Keratinocyte (primary cell): ENCODE results near the gene RBP5. TPM values are rescaled to one million over a fixed set of nuclear protein-coding genes. Genes with fewer than 3 reads are reported as not detected.

Experiments
- DNase-seq: peaks from one replicate; pipeline ENCODE4 v3.0.0-alpha.2; 2011; ENCODE audit warnings: low read depth, missing footprints, low spot score
- FAIRE-seq: peaks from 2 replicates; lab custom pipeline; 2011; peaks lifted over from hg19 to GRCh38; lab: Jason Lieb, UNC
- H2AFZ ChIP-seq: 2 replicates; pipeline ENCODE4 v1.6.0; 2012; ENCODE audit warnings: low read length, control low read depth, inconsistent platforms; ENCODE audit not compliant: control insufficient read depth
- H3K27ac ChIP-seq: 2 replicates; pipeline ENCODE4 v1.5.1; 2011; ENCODE audit warnings: low read length; ENCODE audit not compliant: control insufficient read depth, insufficient read depth
- H3K27me3 ChIP-seq: 3 replicates; pipeline ENCODE4 v1.6.0; 2011; ENCODE audit warnings: low read length; ENCODE audit not compliant: control insufficient read depth, insufficient read depth; ENCODE audit errors: extremely low read depth
- H3K36me3 ChIP-seq, 2 experiments: 2 replicates in 1 of 2; 3 replicates in 1 of 2; pipeline ENCODE4 v1.5.1; 2011; ENCODE audit warnings: low read length in 2 of 2, mild to moderate bottlenecking in 1 of 2; ENCODE audit not compliant: control insufficient read depth in 2 of 2, insufficient read depth in 2 of 2; ENCODE audit errors: extremely low read depth in 1 of 2
- H3K4me1 ChIP-seq: 3 replicates; pipeline ENCODE4 v1.5.1; 2011; ENCODE audit warnings: low read length; ENCODE audit not compliant: control insufficient read depth, insufficient read depth; ENCODE audit errors: extremely low read depth
- H3K4me2 ChIP-seq: 3 replicates; pipeline ENCODE4 v1.6.0; 2011; ENCODE audit warnings: low read depth, low read length; ENCODE audit not compliant: control insufficient read depth, insufficient read depth; ENCODE audit errors: extremely low read depth
- H3K4me3 ChIP-seq, 3 experiments: fragments of 200-600 bp in 1 of 3; sonication (generic) in 1 of 3; 2 replicates in 2 of 3; 3 replicates in 1 of 3; pipeline ENCODE4 v1.5.1; 2011 to 2016; ENCODE audit warnings: low read length in 3 of 3, mild to moderate bottlenecking in 3 of 3, control low read depth in 2 of 3, inconsistent platforms in 1 of 3, low read depth in 1 of 3, mixed read lengths in 1 of 3, mixed run types in 1 of 3, moderate library complexity in 1 of 3; ENCODE audit not compliant: control insufficient read depth in 2 of 3, insufficient read depth in 2 of 3; ENCODE audit errors: extremely low read depth in 1 of 3
- H3K79me2 ChIP-seq: 2 replicates; pipeline ENCODE4 v1.6.0; 2012; ENCODE audit warnings: low read length; ENCODE audit not compliant: control insufficient read depth, insufficient read depth
- H3K9ac ChIP-seq: 3 replicates; pipeline ENCODE4 v1.6.0; 2011; ENCODE audit warnings: low read length; ENCODE audit not compliant: control insufficient read depth, insufficient read depth; ENCODE audit errors: extremely low read depth
- H3K9me1 ChIP-seq: 3 replicates; pipeline ENCODE4 v1.6.0; 2011; ENCODE audit warnings: low read length; ENCODE audit not compliant: control insufficient read depth, insufficient read depth; ENCODE audit errors: extremely low read depth
- H3K9me3 ChIP-seq: 2 replicates; pipeline ENCODE4 v1.5.1; 2012; ENCODE audit warnings: low read depth, low read length; ENCODE audit not compliant: control insufficient read depth
- H4K20me1 ChIP-seq: 3 replicates; pipeline ENCODE4 v1.6.0; 2011; ENCODE audit warnings: low read length; ENCODE audit not compliant: control insufficient read depth, insufficient read depth; ENCODE audit errors: extremely low read depth
- EZH2 ChIP-seq: IDR thresholded peaks from one replicate; pipeline ENCODE4 v1.6.1; 2012; ENCODE audit warnings: inconsistent platforms, mild to moderate bottlenecking, low read length, moderate library complexity
- dilution Hi-C: fragments of 300-500 bp; cut with MboI; formaldehyde crosslinking; loops from one replicate; pipeline ENCODE4 v1.7.0; 2020; ENCODE audit warnings: low sequenced_read_pairs; ENCODE audit not compliant: extremely low pct_ligation_motif_present
- polyA plus RNA-seq, 5 experiments: library from polyadenylated mRNA; depleted of rRNA in 3 of 5; stranded (reverse) in 3 of 5; stranded (forward) in 1 of 5; unstranded in 1 of 5; fragments of >200 nt; gene quantifications; 1 replicate in 1 of 5; 2 replicates in 3 of 5; 3 replicates in 1 of 5; pipeline versions ENCODE4 v1.2.1 to v1.2.3, GENCODE V29; 2011 to 2012; ENCODE audit warnings: missing spikeins in 2 of 5, low read depth in 1 of 5, low replicate concordance in 1 of 5
- TF ChIP-seq, protein P1 (sequence below), 3 experiments: IDR thresholded peaks in 1 of 3; conservative IDR thresholded peaks in 1 of 3; optimal IDR thresholded peaks in 1 of 3; 2 replicates in 2 of 3; 3 replicates in 1 of 3; pipeline versions ENCODE3 to v1.5.1; 2011; ENCODE audit warnings: low read length in 3 of 3, mild to moderate bottlenecking in 3 of 3, moderate library complexity in 2 of 3, control low read depth in 1 of 3, inconsistent platforms in 1 of 3; ENCODE audit not compliant: insufficient read depth in 2 of 3; ENCODE audit errors: extremely low read depth in 1 of 3

Gene RBP5
- polyA plus RNA-seq, 1 donor (not counting 4 experiments of a cell fraction or from before 2014, with no cell fraction given): not detected

DNA sequence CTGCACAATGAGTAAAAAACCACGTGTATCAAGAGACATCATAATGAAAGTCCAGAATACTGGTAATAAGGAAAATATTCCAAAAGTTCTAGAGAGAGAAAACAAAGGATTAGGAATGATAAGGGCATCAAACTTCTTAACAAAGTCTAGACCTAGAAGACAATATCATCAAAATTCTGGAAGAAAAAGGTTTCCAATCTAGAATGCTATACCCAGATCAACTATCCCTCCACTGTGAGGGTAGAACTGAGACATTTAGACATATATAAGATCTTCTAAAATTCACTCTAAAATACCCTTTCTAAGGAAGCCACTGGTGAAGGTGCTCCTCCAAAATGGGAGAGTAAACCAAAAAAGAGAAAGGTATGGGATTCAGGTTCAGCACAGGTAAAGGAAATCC, 22.6 kb downstream of the RBP5 start:
- Histone ChIP-seq H2AFZ (no peak overlapping the region), H3K9me1 (no peaks in the 10 kb centered on the region), H3K4me3 (no peak overlapping the region), H3K27ac (no peak overlapping the region), H3K9me3 (no peaks in the 10 kb centered on the region), H3K4me2 (no peak overlapping the region), H3K36me3 (peaks cover 0 to 13% of the 10 kb centered on the region in 2 experiments), H3K4me1 (peaks cover 6% of the 10 kb centered on the region), H3K27me3 (no peaks in the 10 kb centered on the region), H3K79me2 (peaks cover 34% of the 10 kb centered on the region), H3K9ac (no peak overlapping the region), H4K20me1 (peaks cover 3% of the 10 kb centered on the region)
- no peak for FAIRE-seq
- no peak for TF ChIP-seq EZH2
- TF ChIP-seq, protein P1, sequence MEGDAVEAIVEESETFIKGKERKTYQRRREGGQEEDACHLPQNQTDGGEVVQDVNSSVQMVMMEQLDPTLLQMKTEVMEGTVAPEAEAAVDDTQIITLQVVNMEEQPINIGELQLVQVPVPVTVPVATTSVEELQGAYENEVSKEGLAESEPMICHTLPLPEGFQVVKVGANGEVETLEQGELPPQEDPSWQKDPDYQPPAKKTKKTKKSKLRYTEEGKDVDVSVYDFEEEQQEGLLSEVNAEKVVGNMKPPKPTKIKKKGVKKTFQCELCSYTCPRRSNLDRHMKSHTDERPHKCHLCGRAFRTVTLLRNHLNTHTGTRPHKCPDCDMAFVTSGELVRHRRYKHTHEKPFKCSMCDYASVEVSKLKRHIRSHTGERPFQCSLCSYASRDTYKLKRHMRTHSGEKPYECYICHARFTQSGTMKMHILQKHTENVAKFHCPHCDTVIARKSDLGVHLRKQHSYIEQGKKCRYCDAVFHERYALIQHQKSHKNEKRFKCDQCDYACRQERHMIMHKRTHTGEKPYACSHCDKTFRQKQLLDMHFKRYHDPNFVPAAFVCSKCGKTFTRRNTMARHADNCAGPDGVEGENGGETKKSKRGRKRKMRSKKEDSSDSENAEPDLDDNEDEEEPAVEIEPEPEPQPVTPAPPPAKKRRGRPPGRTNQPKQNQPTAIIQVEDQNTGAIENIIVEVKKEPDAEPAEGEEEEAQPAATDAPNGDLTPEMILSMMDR (optimal IDR thresholded peaks at IDR 0.05 in 1 of 3, IDR thresholded peaks at IDR 0.05 in 1 of 3, conservative IDR thresholded peaks at IDR 0.05 in 1 of 3; ENCODE audit: extremely low read depth in 1 of 3, insufficient read depth in 2 of 3, low read length in 3 of 3): no peak
- no peak for DNase-seq
- dilution Hi-C loops: no loop called here

DNA sequence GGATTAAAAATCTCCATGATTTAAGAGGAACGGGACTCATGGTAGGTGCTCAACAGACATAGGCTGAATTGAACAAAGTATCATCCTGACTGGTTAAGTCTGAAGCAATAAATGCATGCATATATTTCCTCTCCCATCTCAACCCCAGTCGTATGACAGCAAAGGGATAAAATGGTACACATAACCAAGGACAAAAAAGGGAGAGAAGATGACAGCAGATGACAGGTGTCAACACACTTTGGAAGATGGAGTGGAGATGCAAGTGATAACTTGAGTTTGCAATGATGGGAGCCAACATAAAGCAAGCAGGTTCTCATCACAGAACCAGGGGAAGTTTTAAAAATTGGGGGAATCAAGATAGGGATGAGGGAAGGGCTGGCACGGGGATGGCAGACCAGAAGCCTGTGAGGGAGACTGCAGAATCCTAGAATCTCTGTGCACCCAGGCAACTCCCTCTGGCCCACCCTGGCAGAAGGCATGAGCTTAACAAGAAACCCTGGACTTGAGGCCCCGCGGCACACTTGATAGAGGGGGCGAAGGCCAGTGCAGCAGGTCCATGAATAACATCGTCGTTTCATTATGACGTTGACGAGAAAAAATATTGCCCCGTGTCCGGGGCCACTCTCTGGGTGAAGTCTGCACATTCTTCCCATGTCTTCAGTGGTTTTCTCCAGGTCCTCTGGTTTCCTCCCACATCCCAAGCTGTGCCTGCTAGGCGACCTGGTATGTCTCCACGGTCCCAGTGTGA, 24.7 kb downstream of the RBP5 start:
- no peak overlapping the region for H3K27ac ChIP-seq
- no peak overlapping the region for H3K9ac ChIP-seq
- no peak overlapping the region for H3K4me3 ChIP-seq
- no peaks in the 10 kb centered on the region for H3K9me1 ChIP-seq
- no peaks in the 10 kb centered on the region for H3K9me3 ChIP-seq
- no peaks in the 10 kb centered on the region for H3K4me1 ChIP-seq
- FAIRE-seq: no peak
- no peak overlapping the region for H3K4me2 ChIP-seq
- TF ChIP-seq EZH2: no peak
- TF ChIP-seq, protein P1 (optimal IDR thresholded peaks at IDR 0.05 in 1 of 3, IDR thresholded peaks at IDR 0.05 in 1 of 3, conservative IDR thresholded peaks at IDR 0.05 in 1 of 3; ENCODE audit: extremely low read depth in 1 of 3, insufficient read depth in 2 of 3, low read length in 3 of 3): no peak
- H3K27me3 ChIP-seq: no peaks in the 10 kb centered on the region
- DNase-seq: no peak
- H2AFZ ChIP-seq: no peak overlapping the region
- peaks cover 17% of the 10 kb centered on the region for H3K79me2 ChIP-seq
- H3K36me3 ChIP-seq: peaks cover 0 to 17% of the 10 kb centered on the region in 2 experiments
- dilution Hi-C loops: no loop called here
- peaks cover 3% of the 10 kb centered on the region for H4K20me1 ChIP-seq
